H1 (cell line): ENCODE data around the gene CYTH1. TPM values are rescaled to one million over a fixed set of nuclear protein-coding genes. Genes with fewer than 3 reads are reported as not detected.

ENCODE experiments used
- ATF3 ChIP-seq: IDR thresholded peaks from 2 replicates; pipeline ENCODE4 v1.6.1; 2011; ENCODE audit warnings: low read depth, mild to moderate bottlenecking, low read length; ENCODE audit not compliant: insufficient read depth
- GTF2F1 ChIP-seq: IDR thresholded peaks from 2 replicates; pipeline ENCODE4 v1.6.1; 2012; ENCODE audit warnings: low read depth, low read length, improper control_type of control experiment, borderline replicate concordance
- POLR2A ChIP-seq, 2 experiments: IDR thresholded peaks; 1 replicate in 1 of 2; 2 replicates in 1 of 2; pipeline ENCODE4 v1.6.1; 2011; ENCODE audit warnings: low read depth in 2 of 2, low read length in 2 of 2, mild to moderate bottlenecking in 2 of 2; ENCODE audit errors: control extremely low read depth in 1 of 2
- POU5F1 ChIP-seq: IDR thresholded peaks from 2 replicates; pipeline ENCODE4 v1.6.1; 2011; ENCODE audit warnings: low read depth, mild to moderate bottlenecking, low read length, moderate library complexity
- RNF2 ChIP-seq: fragments of 200-900, 300-1000 bp; sonication (generic); IDR thresholded peaks from 2 replicates; pipeline ENCODE4 v1.7.1; 2016; ENCODE audit warnings: borderline replicate concordance, low read depth, mild to moderate bottlenecking, antibody characterized with exemption, low read length; ENCODE audit not compliant: poor library complexity, severe bottlenecking; ENCODE audit errors: missing control alignments
- polyA plus RNA-seq, 7 experiments: library from polyadenylated mRNA; depleted of rRNA in 3 of 7; stranded (reverse) in 5 of 7; unstranded in 2 of 7; fragments of >200 nt in 5 of 7; fragments of 200-250 nt in 2 of 7; gene quantifications; 1 replicate in 5 of 7; 2 replicates in 1 of 7; 4 replicates in 1 of 7; pipeline versions ENCODE4 v1.2.1 to v1.2.3, GENCODE V29; 2011 to 2013; ENCODE audit warnings: missing spikeins in 2 of 7, mixed read lengths in 2 of 7
- total RNA-seq: library from RNA; stranded (reverse); fragmentation: NEBNext Ultra II Directional; extraction: Animal tissue kit (Norgen Biotek cat#: 25700); gene quantifications from 2 replicates; pipeline ENCODE4 v1.2.1, GENCODE V29; 2021

The CYTH1 gene
- total and polyA plus RNA-seq, 2 of the 8 experiments (the other 6 are each of a cell fraction or from before 2014, with no cell fraction given): 12.8 to 14.8 TPM

- TF ChIP-seq RNF2: no peak
- no peak for TF ChIP-seq ATF3
- TF ChIP-seq POU5F1: no peak
- TF ChIP-seq POLR2A (IDR thresholded peaks at IDR 0.05; ENCODE audit: control extremely low read depth in 1 of 2, low read depth in 2 of 2, low read length in 2 of 2): no peak
- TF ChIP-seq GTF2F1: no peak
Observed at GRCh38 chr17:78729641-78730040, 52.4 kb downstream of the CYTH1 start (continued).
